Activated B cell treated with CpG ODN at 0.5 μM for 24 hours (primary cell): ENCODE measurements around the gene NDUFV3. TPM values are rescaled to one million over a fixed set of nuclear protein-coding genes. Genes with fewer than 3 reads are reported as not detected.

Source experiments
- ATAC-seq: fragments of 200-7000 bp; cut with Tn5 transposase; one replicate; pipeline ENCODE4 v1.10.0; 2021; ENCODE audit warnings: low read depth, mild to moderate bottlenecking, moderate library complexity
- CTCF ChIA-PET: fragments of 350-600 bp; sonication (Branson Sonifier 250); formaldehyde crosslinking; loops from one replicate; lab custom pipeline; 2021; ENCODE audit warnings: antibody characterized with exemption; lab: Charles Lee
- POLR2A ChIA-PET: fragments of 350-600 bp; sonication (Branson Sonifier 250); formaldehyde crosslinking; loops from one replicate; lab custom pipeline; 2021; ENCODE audit warnings: antibody characterized with exemption; lab: Charles Lee
- DNase-seq: peaks from one replicate; pipeline ENCODE4 v3.0.0; 2022
- H3K27ac Mint-ChIP-seq: one replicate; pipeline ENCODE4 v1.8.0; 2020; ENCODE audit warnings: mixed read lengths
- H3K27me3 Mint-ChIP-seq: one replicate; pipeline ENCODE4 v1.8.0; 2021; ENCODE audit warnings: mixed read lengths
- H3K36me3 Mint-ChIP-seq: one replicate; pipeline ENCODE4 v1.8.0; 2021; ENCODE audit warnings: low read depth, mixed read lengths
- H3K4me1 Mint-ChIP-seq: one replicate; pipeline ENCODE4 v1.8.0; 2021; ENCODE audit warnings: mixed read lengths
- H3K4me3 Mint-ChIP-seq: one replicate; pipeline ENCODE4 v1.8.0; 2020; ENCODE audit warnings: mild to moderate bottlenecking, mixed read lengths
- H3K9me3 Mint-ChIP-seq: one replicate; pipeline ENCODE4 v1.8.0; 2020; ENCODE audit warnings: mixed read lengths
- CTCF ChIP-seq: fragments of 200-600 bp; IDR thresholded peaks from one replicate; pipeline ENCODE4 v1.8.0; 2022; ENCODE audit warnings: antibody characterized with exemption, mild to moderate bottlenecking
- intact Hi-C: fragments of 100-400 bp; cut with micrococcal nuclease; formaldehyde crosslinking; loops from one replicate; pipeline ENCODE4 v1.15.1; 2024
- total RNA-seq: library from RNA; stranded (reverse); gene quantifications from 2 replicates; pipeline ENCODE4 v1.2.3, GENCODE V29; 2022

Gene NDUFV3
- total RNA-seq, 1 donor from 2014 or later: 27.1 TPM

- CTCF ChIA-PET: no interaction called here
- POLR2A ChIA-PET: no interaction called here
- no peak overlapping the region for H3K4me3 Mint-ChIP-seq
- no peak for ATAC-seq
- H3K36me3 Mint-ChIP-seq: peaks cover 95% of the 10 kb centered on the region
- no peaks in the 10 kb centered on the region for H3K27me3 Mint-ChIP-seq
- intact Hi-C loops: loop anchor here (2.0 kb wide), 1 partner anchor 42 kb away; the partner anchor contains the start of gene NDUFV3
- H3K4me1 Mint-ChIP-seq: no peaks in the 10 kb centered on the region
- no peak for TF ChIP-seq CTCF
- no peak for DNase-seq
- H3K9me3 Mint-ChIP-seq: no peaks in the 10 kb centered on the region
- H3K27ac Mint-ChIP-seq: no peak overlapping the region
Measured at GRCh38 chr21:42850463-42850862, 42.6 kb upstream of the NDUFV3 start.

- Mint-ChIP-seq H3K4me3 (no peak overlapping the region), H3K9me3 (no peaks in the 10 kb centered on the region), H3K4me1 (no peaks in the 10 kb centered on the region), H3K27ac (no peak overlapping the region), H3K36me3 (peaks cover 95% of the 10 kb centered on the region), H3K27me3 (no peaks in the 10 kb centered on the region)
- DNase-seq (peak; percentile 26), ATAC-seq (peak; percentile 45)
- POLR2A ChIA-PET: no interaction called here
- intact Hi-C loops: loop anchor here (2.0 kb wide), 1 partner anchor 42 kb away; the partner anchor contains the start of gene NDUFV3
- no peak for TF ChIP-seq CTCF
- CTCF ChIA-PET: no interaction called here
Measured at GRCh38 chr21:42850866-42851391, 42.2 kb upstream of the NDUFV3 start.

- TF ChIP-seq CTCF: no peak
- DNase-seq (no peak), ATAC-seq (no peak)
- Mint-ChIP-seq H3K27me3 (no peaks in the 10 kb centered on the region), H3K4me3 (no peak overlapping the region), H3K4me1 (no peaks in the 10 kb centered on the region), H3K9me3 (no peaks in the 10 kb centered on the region), H3K27ac (no peak overlapping the region), H3K36me3 (peaks cover 96% of the 10 kb centered on the region)
- ChIA-PET CTCF (no interaction called here), POLR2A (interaction anchor here (0.6 kb wide), 2 partner anchors 59 to 1109 kb away, joined by 3 to 4 read pairs; no protein-coding TSS in a partner anchor)
- intact Hi-C loops: loop anchor here (2.0 kb wide), 1 partner anchor 41 kb away; the partner anchor contains the start of gene NDUFV3
Measured at GRCh38 chr21:42851812-42852665, 41.1 kb upstream of the NDUFV3 start.

- intact Hi-C loops: no loop called here
- CTCF ChIA-PET: no interaction called here
- peaks cover 96% of the 10 kb centered on the region for H3K36me3 Mint-ChIP-seq
- H3K9me3 Mint-ChIP-seq: no peaks in the 10 kb centered on the region
- no peak for ATAC-seq
- POLR2A ChIA-PET: interaction anchor here (0.6 kb wide), 1 partner anchor 743 kb away, joined by 7 read pairs; no protein-coding TSS in a partner anchor
- no peaks in the 10 kb centered on the region for H3K27me3 Mint-ChIP-seq
- H3K27ac Mint-ChIP-seq: no peak overlapping the region
- no peak for DNase-seq
- H3K4me3 Mint-ChIP-seq: no peak overlapping the region
- no peaks in the 10 kb centered on the region for H3K4me1 Mint-ChIP-seq
- TF ChIP-seq CTCF: no peak
Measured at GRCh38 chr21:42852925-42853570, 40.1 kb upstream of the NDUFV3 start.

- Mint-ChIP-seq H3K4me3 (no peak overlapping the region), H3K9me3 (no peaks in the 10 kb centered on the region), H3K27me3 (no peaks in the 10 kb centered on the region), H3K36me3 (peaks cover 96% of the 10 kb centered on the region), H3K4me1 (no peaks in the 10 kb centered on the region), H3K27ac (no peak overlapping the region)
- no peak for TF ChIP-seq CTCF
- ChIA-PET CTCF (no interaction called here), POLR2A (interaction anchor here (0.6 kb wide), 1 partner anchor 743 kb away, joined by 7 read pairs; no protein-coding TSS in a partner anchor)
- intact Hi-C loops: no loop called here
- ATAC-seq (no peak), DNase-seq (no peak)
Measured at GRCh38 chr21:42853621-42854020, 39.5 kb upstream of the NDUFV3 start.
